Measurements from ENCODE around the gene FAM200B. TPM values are rescaled to one million over a fixed set of nuclear protein-coding genes. Genes with fewer than 3 reads are reported as not detected.
"Not testable (repeated sequence)": the region's sequence is repeated elsewhere in the genome, so short reads cannot be mapped to it uniquely, and the experiment has no call there.

FAM200B gene
- total RNA-seq, 3 donors from 2014 or later = 35.3 to 46.1 (median 38.9) TPM

- H3K4me1 ChIP-seq (ENCODE audit: low read depth) = no peaks in the 10 kb centered on the region
- no peaks in the 10 kb centered on the region for H3K36me3 ChIP-seq (ENCODE audit: low read depth)
- DNase-seq (no peak), ATAC-seq (no peak)
- no peaks in the 10 kb centered on the region for H3K9me3 ChIP-seq
- no peak overlapping the region for H3K4me3 ChIP-seq
- TF ChIP-seq CTCF (IDR thresholded peaks at IDR 0.05) = no peak
- intact Hi-C loops (cut with DNase I, micrococcal nuclease) = no loop called here
Measured at GRCh38 chr4:15719506-15719905, 37.9 kb downstream of the FAM200B start.

- ATAC-seq (peak; percentile 24), DNase-seq (no peak)
- H3K4me1 ChIP-seq (ENCODE audit: low read depth) = peaks cover 4% of the 10 kb centered on the region
- intact Hi-C loops (cut with DNase I, micrococcal nuclease) = no loop called here
- H3K9me3 ChIP-seq = no peaks in the 10 kb centered on the region
- TF ChIP-seq CTCF (IDR thresholded peaks at IDR 0.05) = no peak
- no peak overlapping the region for H3K4me3 ChIP-seq
- H3K36me3 ChIP-seq (ENCODE audit: low read depth) = no peaks in the 10 kb centered on the region
Measured at GRCh38 chr4:15720851-15721250, 39.2 kb downstream of the FAM200B start.

GRCh38 chr4:15725608-15726007 is 44.0 kb downstream of the FAM200B start:
- DNase-seq = no peak
- TF ChIP-seq CTCF (IDR thresholded peaks at IDR 0.05) = no peak
- Histone ChIP-seq H3K4me3 (no peak overlapping the region), H3K36me3 (ENCODE audit: low read depth) (no peaks in the 10 kb centered on the region), H3K9me3 (no peaks in the 10 kb centered on the region), H3K4me1 (ENCODE audit: low read depth) (peaks cover 4% of the 10 kb centered on the region)
- intact Hi-C loops (cut with DNase I, micrococcal nuclease) = no loop called here
- ATAC-seq = no peak

- DNase-seq (peak in 1 of 3 donors; percentile 33), ATAC-seq (peak; percentile 69)
- H3K4me3 ChIP-seq = no peak overlapping the region
- no peaks in the 10 kb centered on the region for H3K36me3 ChIP-seq (ENCODE audit: low read depth)
- peak; percentile 66 for TF ChIP-seq CTCF (IDR thresholded peaks at IDR 0.05)
- H3K9me3 ChIP-seq = no peaks in the 10 kb centered on the region
- intact Hi-C loops (cut with DNase I, micrococcal nuclease) = no loop called here
- H3K4me1 ChIP-seq (ENCODE audit: low read depth) = peaks cover 4% of the 10 kb centered on the region
Measured at GRCh38 chr4:15729910-15730533, 48.4 kb downstream of the FAM200B start.

GRCh38 chr4:15733061-15733460 is 51.4 kb downstream of the FAM200B start:
- H3K9me3 ChIP-seq; ATAC-seq; H3K36me3 ChIP-seq (ENCODE audit: low read depth); H3K4me1 ChIP-seq (ENCODE audit: low read depth); DNase-seq; H3K4me3 ChIP-seq; intact Hi-C loops (cut with DNase I, micrococcal nuclease): not testable (repeated sequence)

- intact Hi-C loops (cut with DNase I, micrococcal nuclease) = no loop called here
- Histone ChIP-seq H3K4me1 (ENCODE audit: low read depth) (no peaks in the 10 kb centered on the region), H3K36me3 (ENCODE audit: low read depth) (no peaks in the 10 kb centered on the region), H3K9me3 (no peaks in the 10 kb centered on the region), H3K4me3 (no peak overlapping the region)
- ATAC-seq (no peak), DNase-seq (no peak)
- TF ChIP-seq CTCF (IDR thresholded peaks at IDR 0.05) = no peak
Measured at GRCh38 chr4:15735536-15735935, 53.9 kb downstream of the FAM200B start.
